SK-N-SH treated with all-trans-retinoic acid at 6 μM for 48 hours (cell line): ENCODE measurements around the gene CHST10.

Experiments used
- ATAC-seq: fragments of 200-7000 bp; cut with Tn5 transposase; 3 replicates; pipeline ENCODE4 v1.9.1; 2020; ENCODE audit warnings: mild to moderate bottlenecking, moderate library complexity
- ARNTL ChIP-seq: fragments of 450-650 bp; formaldehyde crosslinking; IDR thresholded peaks from 2 replicates; pipeline ENCODE4 v1.5.0; 2020; ENCODE audit warnings: low read depth, mild to moderate bottlenecking, moderate library complexity, borderline replicate concordance
- BACH2 ChIP-seq: fragments of 250-450 bp; sonication (Bioruptor Pico); IDR thresholded peaks from 2 replicates; pipeline ENCODE4 v1.9.0; 2021; ENCODE audit warnings: mild to moderate bottlenecking, borderline replicate concordance
- CREB5 ChIP-seq: fragments of 250-450 bp; sonication (Bioruptor Pico); IDR thresholded peaks from 2 replicates; pipeline ENCODE4 v1.5.1; 2020; ENCODE audit warnings: low read depth, mild to moderate bottlenecking, moderate library complexity
- CSRNP3 ChIP-seq: fragments of 250-450 bp; sonication (Bioruptor Pico); IDR thresholded peaks from 2 replicates; pipeline ENCODE4 v1.5.1; 2021; ENCODE audit warnings: mild to moderate bottlenecking, moderate library complexity
- ESRRG ChIP-seq: fragments of 250-450 bp; sonication (Bioruptor Pico); IDR thresholded peaks from 2 replicates; pipeline ENCODE4 v1.6.1; 2021; ENCODE audit warnings: mild to moderate bottlenecking
- GLIS3 ChIP-seq: fragments of 250-450 bp; sonication (Bioruptor Pico); IDR thresholded peaks from 2 replicates; pipeline ENCODE4 v1.5.0; 2020; ENCODE audit warnings: mild to moderate bottlenecking, moderate library complexity
- ISL1 ChIP-seq: fragments of 250-450 bp; sonication (Bioruptor Pico); IDR thresholded peaks from 2 replicates; pipeline ENCODE4 v2.1.2; 2022; ENCODE audit warnings: mild to moderate bottlenecking, moderate library complexity
- OSR1 ChIP-seq: fragments of 250-450 bp; sonication (Bioruptor Pico); IDR thresholded peaks from 2 replicates; pipeline ENCODE4 v1.8.0; 2022; ENCODE audit warnings: moderate library complexity, mild to moderate bottlenecking, inconsistent platforms
- PATZ1 ChIP-seq: fragments of 250-450 bp; sonication (Bioruptor Pico); IDR thresholded peaks from 2 replicates; pipeline ENCODE4 v1.8.0; 2020; ENCODE audit warnings: mild to moderate bottlenecking, moderate library complexity, borderline replicate concordance
- POU6F1 ChIP-seq: fragments of 250-450 bp; sonication (Bioruptor Pico); IDR thresholded peaks from 2 replicates; pipeline ENCODE4 v1.8.0; 2021; ENCODE audit warnings: low read depth, mild to moderate bottlenecking, moderate library complexity, borderline replicate concordance
- PPARA ChIP-seq: fragments of 250-450 bp; sonication (Bioruptor Pico); IDR thresholded peaks from 2 replicates; pipeline ENCODE4 v1.5.0; 2020; ENCODE audit warnings: mild to moderate bottlenecking, borderline replicate concordance
- RARB ChIP-seq: fragments of 250-450 bp; sonication (Bioruptor Pico); IDR thresholded peaks from 2 replicates; pipeline ENCODE4 v1.8.0; 2021; ENCODE audit warnings: mild to moderate bottlenecking, moderate library complexity
- SNAI2 ChIP-seq: fragments of 250-450 bp; sonication (Bioruptor Pico); IDR thresholded peaks from 2 replicates; pipeline ENCODE4 v1.5.0; 2020; ENCODE audit warnings: mild to moderate bottlenecking, moderate library complexity
- TCF4 ChIP-seq: fragments of 250-450 bp; sonication (Bioruptor Pico); IDR thresholded peaks from 2 replicates; pipeline ENCODE4 v1.8.0; 2021; ENCODE audit warnings: mild to moderate bottlenecking, moderate library complexity, borderline replicate concordance
- TOX ChIP-seq: fragments of 250-450 bp; sonication (Bioruptor Pico); IDR thresholded peaks from 2 replicates; pipeline ENCODE4 v1.8.0; 2021; ENCODE audit warnings: mild to moderate bottlenecking, moderate library complexity, borderline replicate concordance
- TSHZ2 ChIP-seq: fragments of 250-450 bp; sonication (Bioruptor Pico); IDR thresholded peaks from 2 replicates; pipeline ENCODE4 v1.5.0; 2020; ENCODE audit warnings: mild to moderate bottlenecking, moderate library complexity
- ZC3H10 ChIP-seq: fragments of 250-450 bp; sonication (Bioruptor Pico); IDR thresholded peaks from 2 replicates; pipeline ENCODE4 v1.5.1; 2021; ENCODE audit warnings: mild to moderate bottlenecking, moderate library complexity
- ZFP3 ChIP-seq: fragments of 250-450 bp; sonication (Bioruptor Pico); IDR thresholded peaks from 2 replicates; pipeline ENCODE4 v1.5.0; 2020; ENCODE audit warnings: mild to moderate bottlenecking, moderate library complexity
- ZFP30 ChIP-seq: fragments of 450-650 bp; formaldehyde crosslinking; IDR thresholded peaks from 2 replicates; pipeline ENCODE4 v1.5.0; 2022; ENCODE audit warnings: mild to moderate bottlenecking, moderate library complexity
- ZNF565 ChIP-seq: fragments of 450-650 bp; formaldehyde crosslinking; conservative IDR thresholded peaks from 2 replicates; pipeline ENCODE4 v1.5.0; 2020; ENCODE audit warnings: low read depth, mild to moderate bottlenecking, moderate library complexity
- ZNF8 ChIP-seq: fragments of 450-650 bp; formaldehyde crosslinking; IDR thresholded peaks from 2 replicates; pipeline ENCODE4 v1.5.0; 2020; ENCODE audit warnings: mild to moderate bottlenecking, moderate library complexity

The CHST10 gene

GRCh38 chr2:100401268-100401667 is 16.2 kb downstream of the CHST10 start (continued):
- TF ChIP-seq TCF4 (CRISPR knock-in tag) (no peak), ARNTL (CRISPR knock-in tag) (no peak)
- TF ChIP-seq, all 23 proteins: peak for 0

GRCh38 chr2:100399714-100400113 is 17.8 kb downstream of the CHST10 start:
- TF ChIP-seq SNAI2 (no peak), CREB5 (CRISPR knock-in tag) (no peak), RARB (CRISPR knock-in tag) (no peak), ZFP3 (no peak), TCF4 (CRISPR knock-in tag) (no peak), GLIS3 (no peak), TOX (no peak), ZFP30 (no peak), PATZ1 (CRISPR knock-in tag) (no peak), ZNF8 (CRISPR knock-in tag) (no peak), ESRRG (no peak), ZNF565 (CRISPR knock-in tag) (no peak), PPARA (CRISPR knock-in tag) (no peak), CSRNP3 (no peak), POU6F1 (CRISPR knock-in tag) (no peak), ISL1 (no peak), ARNTL (CRISPR knock-in tag) (no peak), OSR1 (CRISPR knock-in tag) (no peak), TSHZ2 (CRISPR knock-in tag) (no peak), BACH2 (CRISPR knock-in tag) (no peak)
- ATAC-seq = no peak

- no peak for ATAC-seq
- TF ChIP-seq PATZ1 (CRISPR knock-in tag) (no peak), ZC3H10 (CRISPR knock-in tag) (no peak), TSHZ2 (CRISPR knock-in tag) (no peak), CSRNP3 (no peak), POU6F1 (CRISPR knock-in tag) (no peak), TOX (no peak), GLIS3 (no peak), RARB (CRISPR knock-in tag) (no peak)
These were observed 19.5 kb downstream of the CHST10 start for GRCh38 chr2:100397976-100398375.
